Neural cell (in vitro differentiated cells): ENCODE results near the gene LRRC18.

Experiments used
- CTCF ChIP-seq: fragments of 450-650 bp; IDR thresholded peaks from 2 replicates; pipeline ENCODE4 v1.5.1; 2014; ENCODE audit warnings: antibody characterized with exemption, mild to moderate bottlenecking, moderate library complexity; ENCODE audit not compliant: poor library complexity, severe bottlenecking
- EP300 ChIP-seq: fragments of 450-650 bp; conservative IDR thresholded peaks from 2 replicates; pipeline ENCODE4 v1.6.1; 2014; ENCODE audit warnings: antibody characterized with exemption, mild to moderate bottlenecking, moderate library complexity; ENCODE audit not compliant: poor library complexity, severe bottlenecking
- EZH2 ChIP-seq: fragments of 200-600, 300-800 bp; shearing (Covaris generic), sonication (generic); IDR thresholded peaks from 2 replicates; pipeline ENCODE4 v1.6.1; 2014; ENCODE audit warnings: antibody characterized with exemption, low read length, borderline replicate concordance, mild to moderate bottlenecking; ENCODE audit not compliant: insufficient read depth, poor library complexity, severe bottlenecking
- POLR2AphosphoS5 ChIP-seq: IDR thresholded peaks from 2 replicates; pipeline ENCODE4 v1.6.1; 2012
- RAD21 ChIP-seq: fragments of 450-650 bp; conservative IDR thresholded peaks from 2 replicates; pipeline ENCODE4 v1.6.1; 2014; ENCODE audit warnings: antibody characterized with exemption, mild to moderate bottlenecking, moderate library complexity
- REST ChIP-seq: IDR thresholded peaks from 2 replicates; pipeline ENCODE4 v1.6.1; 2012; ENCODE audit warnings: borderline replicate concordance
- SMC3 ChIP-seq: fragments of 450-650 bp; conservative IDR thresholded peaks from 2 replicates; pipeline ENCODE4 v1.6.1; 2014; ENCODE audit warnings: antibody characterized with exemption, mild to moderate bottlenecking, moderate library complexity; ENCODE audit not compliant: poor library complexity
- TAF1 ChIP-seq: IDR thresholded peaks from 2 replicates; pipeline ENCODE4 v1.6.1; 2012; ENCODE audit warnings: low read depth

GRCh38 chr10:48944171-48944570, 4.5 kb upstream of the LRRC18 start:
- TF ChIP-seq POLR2AphosphoS5 (no peak), EZH2 (no peak), CTCF (no peak), REST (no peak), EP300 (no peak), SMC3 (no peak), RAD21 (no peak), TAF1 (no peak)
